GM19372 (cell line): Measurements from ENCODE around the gene HS6ST1.

Experiments
- ATAC-seq: cut with Tn5 transposase; IDR thresholded peaks from one replicate; pipeline ENCODE4 v1.9.1; 2021; ENCODE audit warnings: mild to moderate bottlenecking, low read depth, moderate library complexity; ENCODE audit not compliant: unreplicated experiment

Gene HS6ST1

GRCh38 chr2:128284841-128285240 is 33.8 kb downstream of the HS6ST1 start:
- ATAC-seq, result no peak

DNA sequence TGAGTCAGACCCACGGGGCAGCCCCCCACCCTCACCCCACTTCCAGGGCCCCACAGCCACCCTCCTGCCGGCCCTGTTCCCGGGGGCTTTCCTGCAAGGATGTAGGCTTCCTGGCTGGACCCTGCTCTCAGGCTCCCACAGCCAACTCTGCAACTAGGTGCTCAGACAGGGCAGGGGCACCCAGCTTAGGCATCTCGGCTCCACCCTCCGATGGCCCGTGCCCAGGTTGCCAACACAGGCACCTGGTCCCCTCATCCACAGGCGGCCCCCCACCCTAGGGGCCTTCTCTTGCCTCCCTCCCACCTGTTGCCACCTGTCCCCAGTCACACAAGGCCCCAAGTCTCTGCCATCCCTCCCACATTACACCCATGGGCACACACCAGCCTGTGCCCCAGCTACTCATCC is 34.6 kb downstream of the HS6ST1 start:
- no peak for ATAC-seq

GRCh38 chr2:128282976-128283810 is 35.5 kb downstream of the HS6ST1 start:
- no peak for ATAC-seq

DNA sequence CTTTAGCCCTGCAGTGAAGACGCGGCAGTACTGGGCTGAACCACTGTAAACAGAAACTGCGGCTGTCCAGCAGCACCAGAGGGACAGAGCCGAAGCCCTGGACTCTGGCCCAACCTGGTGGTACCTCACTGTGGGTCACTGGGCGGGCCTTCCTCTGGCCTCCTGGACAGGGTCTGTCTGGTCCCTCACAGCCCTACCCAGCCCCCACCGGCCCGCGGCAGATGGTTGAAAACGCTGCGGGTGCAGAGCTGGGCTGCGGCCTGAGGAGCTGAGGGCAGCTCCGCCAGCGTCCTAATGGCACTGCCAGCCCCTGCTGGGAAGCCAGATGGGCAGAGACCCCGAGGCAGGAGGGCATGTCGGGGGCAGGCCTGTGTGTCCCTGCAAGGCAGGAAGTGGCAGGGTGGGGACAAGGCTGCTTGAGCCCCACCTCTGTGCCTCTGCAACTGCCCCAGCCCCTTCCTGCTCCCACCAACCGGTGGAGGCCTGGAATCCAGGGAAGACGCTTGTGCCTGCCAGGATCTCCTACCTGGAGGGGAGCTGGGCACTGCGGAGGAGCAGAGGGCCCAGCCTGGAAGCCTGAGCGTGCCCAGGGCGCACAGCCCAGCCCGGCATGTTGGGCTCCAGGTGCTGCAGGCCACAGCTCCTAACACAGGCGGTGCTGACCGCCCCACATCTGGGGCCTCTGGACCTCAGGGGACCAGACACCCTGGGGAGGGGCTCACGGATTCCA is 36.3 kb downstream of the HS6ST1 start:
- no peak for ATAC-seq

DNA sequence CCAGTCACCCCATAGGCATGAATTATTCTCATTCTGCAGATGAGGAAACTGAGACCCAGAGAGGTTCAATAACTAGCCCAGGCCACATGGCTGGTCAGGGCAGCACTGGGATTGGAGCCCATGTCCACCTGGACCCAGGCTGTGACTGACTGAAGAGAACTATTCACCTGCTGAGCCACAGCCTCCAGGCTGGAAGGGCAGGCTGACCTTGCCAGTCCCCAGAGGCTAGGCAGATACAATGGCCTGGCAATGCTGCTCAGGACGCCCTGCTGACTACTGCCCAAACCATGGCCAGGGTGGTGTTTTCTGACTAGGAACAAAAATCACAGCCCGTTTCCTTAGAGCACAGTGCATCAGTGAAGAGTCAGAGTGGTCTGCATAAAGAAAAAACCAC is 36.8 kb downstream of the HS6ST1 start:
- ATAC-seq, result no peak

- ATAC-seq, result no peak
Observed at GRCh38 chr2:128280901-128281321, 37.8 kb downstream of the HS6ST1 start.

DNA sequence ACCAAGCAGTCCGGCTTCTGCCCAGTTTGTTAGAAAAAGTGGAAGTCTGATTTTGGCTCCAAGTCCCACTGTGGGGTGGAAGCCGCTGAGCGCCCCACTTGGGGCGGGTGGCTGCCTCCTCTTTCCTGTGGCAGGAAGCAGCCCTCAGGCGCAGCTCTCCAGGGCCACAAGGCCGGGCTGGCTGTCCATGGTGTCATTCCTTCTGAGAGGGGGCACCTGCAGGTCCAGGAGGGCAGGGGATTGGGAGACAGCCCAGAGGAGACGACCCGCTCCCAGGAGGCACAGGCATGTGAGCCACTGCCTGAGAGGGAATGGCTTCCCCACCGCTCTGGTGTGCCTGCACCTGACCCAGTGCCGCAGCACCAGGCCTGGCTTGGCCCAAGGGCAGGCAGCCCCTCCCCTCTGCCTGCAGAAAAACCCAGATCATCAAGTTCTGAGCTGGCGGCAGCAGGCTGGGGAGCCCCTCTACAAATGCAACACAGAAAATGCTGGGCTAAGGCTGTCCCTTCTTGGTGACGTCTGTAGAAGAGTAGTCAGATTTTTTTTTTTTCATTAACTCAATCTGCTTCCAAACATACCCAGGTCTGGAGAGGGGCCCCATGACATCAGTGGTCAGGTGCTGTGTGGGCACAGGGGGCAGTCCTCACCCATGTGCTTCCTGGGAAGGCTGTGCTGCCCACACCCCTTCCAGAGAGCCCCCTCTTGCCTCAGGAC is 38.4 kb downstream of the HS6ST1 start:
- ATAC-seq, result no peak

DNA sequence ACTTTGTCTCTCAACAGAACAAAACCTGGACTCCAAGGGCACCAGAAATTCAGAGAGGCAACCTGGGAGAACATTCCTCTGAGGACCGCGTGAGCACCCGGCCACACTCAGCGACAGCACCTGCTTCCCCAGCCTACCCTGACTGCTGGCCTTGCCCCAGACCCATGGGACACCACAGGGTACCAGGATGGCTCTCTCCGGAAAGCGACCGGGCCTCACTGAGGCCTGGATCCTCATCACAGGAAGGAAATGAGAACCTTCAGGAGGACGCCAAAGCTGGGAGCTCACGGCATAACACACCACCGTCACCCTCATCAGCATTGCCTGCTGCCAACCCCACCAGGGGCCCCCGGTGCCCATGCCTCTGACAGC is 38.9 kb downstream of the HS6ST1 start:
- ATAC-seq, result no peak

DNA sequence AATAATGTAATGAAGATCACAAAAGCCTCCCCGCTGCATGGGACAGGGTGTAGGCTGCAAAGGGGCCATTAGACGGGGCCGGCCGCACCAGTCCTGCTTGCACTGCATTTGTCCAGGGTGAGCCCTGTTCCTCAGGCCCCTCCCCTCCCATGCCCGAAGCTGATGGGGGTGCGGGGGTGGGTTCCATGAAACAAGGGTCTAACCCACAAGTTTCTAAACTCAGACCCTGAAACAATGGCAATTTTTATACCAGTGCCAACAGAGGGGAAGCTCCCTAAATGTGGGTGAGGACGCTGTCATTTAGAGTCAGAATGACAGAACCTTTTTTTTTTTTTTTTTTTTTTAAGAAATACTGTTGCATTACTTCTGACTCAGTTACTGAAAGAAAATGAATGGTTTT is 39.7 kb downstream of the HS6ST1 start:
- no peak for ATAC-seq

DNA sequence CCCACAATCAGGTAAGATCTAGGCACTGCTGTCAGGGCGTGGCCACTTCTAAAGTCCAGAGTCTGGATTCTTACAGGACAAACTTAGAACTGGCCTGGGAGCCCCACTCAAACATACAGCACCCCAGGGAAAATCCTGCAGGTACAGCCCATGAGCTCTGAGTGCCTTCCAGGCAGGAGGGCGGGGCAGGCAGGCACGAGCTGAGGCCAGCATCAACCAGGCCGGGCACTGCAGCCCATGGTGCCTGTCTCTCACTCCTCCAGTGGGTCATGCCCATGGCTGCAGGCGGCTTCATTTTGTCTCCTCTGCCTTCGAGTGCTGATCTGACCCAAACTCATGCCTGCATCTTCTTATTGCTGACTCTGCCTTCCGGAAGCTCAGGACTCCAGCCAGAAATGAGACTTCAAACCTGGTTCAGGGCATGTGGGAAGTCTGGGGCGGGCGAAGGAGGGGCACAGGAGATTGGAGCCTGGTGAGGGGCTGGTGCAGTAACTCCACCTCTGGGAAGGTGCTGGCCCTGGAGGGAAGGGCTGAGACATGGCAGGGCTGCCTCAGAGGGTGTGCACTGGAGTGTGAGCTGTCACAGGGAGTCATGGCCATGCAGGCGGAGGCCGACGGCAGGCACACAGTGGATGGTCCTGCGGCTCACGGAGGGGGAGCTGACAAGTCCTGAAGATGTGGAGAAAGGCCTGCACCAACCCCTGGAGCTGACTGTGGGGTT is 40.5 kb downstream of the HS6ST1 start:
- ATAC-seq, result no peak

GRCh38 chr2:128276878-128277675 is 41.6 kb downstream of the HS6ST1 start:
- no peak for ATAC-seq

GRCh38 chr2:128275498-128276045 is 43.1 kb downstream of the HS6ST1 start:
- no peak for ATAC-seq

- no peak for ATAC-seq
Observed at GRCh38 chr2:128274218-128274617, 44.5 kb downstream of the HS6ST1 start.

DNA sequence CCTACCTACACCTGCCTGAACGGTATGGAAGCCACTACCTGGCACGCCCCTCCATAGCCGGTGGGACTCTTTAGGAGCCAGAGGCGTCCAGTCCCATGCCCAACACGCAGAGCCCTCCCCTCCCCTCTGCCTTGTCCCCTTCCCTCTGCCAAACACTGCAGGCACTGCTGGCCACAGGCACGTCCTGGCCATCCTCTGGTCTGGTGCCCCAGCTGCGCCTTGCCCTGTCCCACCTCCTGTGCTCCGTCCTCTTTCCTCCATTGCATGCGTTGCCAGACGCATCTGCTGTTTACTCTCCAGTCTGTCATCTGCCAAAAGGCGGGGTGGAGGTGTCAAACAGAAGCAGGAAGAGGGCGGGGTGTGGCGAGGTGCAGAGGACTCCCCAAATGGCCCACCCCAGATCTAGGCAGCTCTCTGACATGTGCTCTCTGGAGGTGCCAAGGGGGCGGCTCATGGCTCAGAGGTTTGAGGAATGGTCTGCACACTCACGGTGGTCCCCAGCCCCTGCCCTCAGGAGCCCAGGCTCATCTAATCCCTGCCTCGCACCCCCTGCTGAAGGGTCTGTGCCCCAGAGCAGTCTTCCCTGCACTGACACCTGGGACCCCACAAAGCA is 45.1 kb downstream of the HS6ST1 start:
- no peak for ATAC-seq

GRCh38 chr2:128272601-128273468 is 45.8 kb downstream of the HS6ST1 start:
- ATAC-seq, result no peak

DNA sequence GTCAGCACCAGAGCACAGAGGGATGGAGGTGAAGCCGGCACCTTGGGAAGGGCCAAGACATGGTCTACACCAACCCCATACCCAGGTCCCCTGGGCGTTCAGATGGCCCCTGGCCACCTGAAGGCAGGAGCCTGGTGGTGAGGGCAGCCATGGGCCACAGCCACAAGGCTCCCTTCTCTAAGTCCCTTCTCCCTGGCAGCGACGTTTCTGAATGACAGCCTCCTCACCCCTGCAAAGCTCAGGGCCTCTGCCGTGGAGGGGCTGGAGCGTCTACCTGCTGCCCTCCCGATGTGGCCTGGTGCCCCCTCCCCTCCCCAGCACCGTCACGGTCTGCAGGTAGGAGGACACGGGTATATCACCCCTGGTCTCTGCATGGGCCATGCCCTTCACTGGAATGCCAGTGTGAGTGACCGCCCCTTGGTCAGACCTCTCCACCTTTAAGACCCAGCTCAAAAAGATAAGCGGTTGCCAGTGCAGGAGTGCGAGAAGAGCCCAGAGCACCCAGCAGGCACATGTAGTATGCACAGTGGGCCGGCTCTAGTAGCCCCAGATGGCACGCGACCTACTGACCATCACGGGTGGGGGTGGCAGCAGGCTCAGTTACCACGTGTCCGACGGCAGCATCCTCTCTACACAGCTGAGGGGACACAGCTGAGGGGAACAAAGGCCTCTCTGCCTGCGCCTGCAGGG is 46.6 kb downstream of the HS6ST1 start:
- no peak for ATAC-seq

GRCh38 chr2:128271597-128271910 is 47.1 kb downstream of the HS6ST1 start:
- ATAC-seq, result no peak
